Chondrocyte (in vitro differentiated cells): ENCODE measurements around the gene DUSP8. TPM values are rescaled to one million over a fixed set of nuclear protein-coding genes. Genes with fewer than 3 reads are reported as not detected.

Source experiments
- DNase-seq: peaks from one replicate; pipeline ENCODE4 v3.0.0; 2021; ENCODE audit warnings: mixed read lengths, low spot score
- H3K27ac Mint-ChIP-seq: one replicate; pipeline ENCODE4 v1.8.0; 2021; ENCODE audit warnings: mild to moderate bottlenecking, moderate library complexity, mixed read lengths; ENCODE audit not compliant: unreplicated experiment
- H3K27me3 Mint-ChIP-seq: 2 replicates; pipeline ENCODE4 v1.8.0; 2021; ENCODE audit warnings: low read depth, mixed read lengths
- H3K36me3 Mint-ChIP-seq: 2 replicates; pipeline ENCODE4 v1.8.0; 2021; ENCODE audit warnings: low read depth, mixed read lengths
- H3K4me1 Mint-ChIP-seq: 2 replicates; pipeline ENCODE4 v1.8.0; 2021; ENCODE audit warnings: low read depth, mild to moderate bottlenecking, mixed read lengths
- H3K4me3 Mint-ChIP-seq: one replicate; pipeline ENCODE4 v1.8.0; 2021; ENCODE audit warnings: mild to moderate bottlenecking, moderate library complexity, mixed read lengths; ENCODE audit not compliant: unreplicated experiment
- H3K9me3 Mint-ChIP-seq: 2 replicates; pipeline ENCODE4 v1.8.0; 2021; ENCODE audit warnings: low read depth, mixed read lengths
- total RNA-seq: library from RNA; stranded (reverse); gene quantifications from 3 replicates; pipeline ENCODE4 v1.2.1, GENCODE V29; 2021
- TF ChIP-seq, protein P1 (sequence below): fragments of 200-600 bp; sonication (generic); IDR thresholded peaks from 2 replicates; pipeline ENCODE4 v1.5.0; 2021; ENCODE audit warnings: antibody characterized with exemption, mild to moderate bottlenecking, moderate library complexity

DUSP8 gene
- total RNA-seq, 1 donor from 2014 or later = 12.1 TPM

DNA sequence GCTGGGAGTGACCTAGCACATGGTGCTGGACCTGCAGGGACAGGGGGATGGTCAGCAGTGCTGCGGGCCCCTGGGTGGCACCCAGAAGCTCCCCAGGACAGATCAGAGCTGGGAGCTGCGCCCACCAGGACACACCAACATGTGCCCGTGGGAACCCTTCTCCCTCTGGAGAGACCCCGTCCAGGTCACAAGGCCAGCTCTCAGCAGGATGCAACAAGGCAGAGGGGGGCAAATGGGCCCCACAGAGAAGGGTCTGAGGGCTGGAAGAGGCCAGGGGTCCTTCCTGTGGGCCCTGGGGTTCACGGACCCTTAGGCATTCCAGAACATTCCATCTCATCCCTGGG, 6.2 kb downstream of the DUSP8 start:
- TF ChIP-seq, protein P1, sequence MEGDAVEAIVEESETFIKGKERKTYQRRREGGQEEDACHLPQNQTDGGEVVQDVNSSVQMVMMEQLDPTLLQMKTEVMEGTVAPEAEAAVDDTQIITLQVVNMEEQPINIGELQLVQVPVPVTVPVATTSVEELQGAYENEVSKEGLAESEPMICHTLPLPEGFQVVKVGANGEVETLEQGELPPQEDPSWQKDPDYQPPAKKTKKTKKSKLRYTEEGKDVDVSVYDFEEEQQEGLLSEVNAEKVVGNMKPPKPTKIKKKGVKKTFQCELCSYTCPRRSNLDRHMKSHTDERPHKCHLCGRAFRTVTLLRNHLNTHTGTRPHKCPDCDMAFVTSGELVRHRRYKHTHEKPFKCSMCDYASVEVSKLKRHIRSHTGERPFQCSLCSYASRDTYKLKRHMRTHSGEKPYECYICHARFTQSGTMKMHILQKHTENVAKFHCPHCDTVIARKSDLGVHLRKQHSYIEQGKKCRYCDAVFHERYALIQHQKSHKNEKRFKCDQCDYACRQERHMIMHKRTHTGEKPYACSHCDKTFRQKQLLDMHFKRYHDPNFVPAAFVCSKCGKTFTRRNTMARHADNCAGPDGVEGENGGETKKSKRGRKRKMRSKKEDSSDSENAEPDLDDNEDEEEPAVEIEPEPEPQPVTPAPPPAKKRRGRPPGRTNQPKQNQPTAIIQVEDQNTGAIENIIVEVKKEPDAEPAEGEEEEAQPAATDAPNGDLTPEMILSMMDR = no peak
- no peak for DNase-seq
- Mint-ChIP-seq H3K36me3 (no peaks in the 10 kb centered on the region), H3K27ac (no peak overlapping the region), H3K4me3 (no peak overlapping the region), H3K9me3 (no peaks in the 10 kb centered on the region), H3K27me3 (no peaks in the 10 kb centered on the region), H3K4me1 (peaks cover 20% of the 10 kb centered on the region)

DNA sequence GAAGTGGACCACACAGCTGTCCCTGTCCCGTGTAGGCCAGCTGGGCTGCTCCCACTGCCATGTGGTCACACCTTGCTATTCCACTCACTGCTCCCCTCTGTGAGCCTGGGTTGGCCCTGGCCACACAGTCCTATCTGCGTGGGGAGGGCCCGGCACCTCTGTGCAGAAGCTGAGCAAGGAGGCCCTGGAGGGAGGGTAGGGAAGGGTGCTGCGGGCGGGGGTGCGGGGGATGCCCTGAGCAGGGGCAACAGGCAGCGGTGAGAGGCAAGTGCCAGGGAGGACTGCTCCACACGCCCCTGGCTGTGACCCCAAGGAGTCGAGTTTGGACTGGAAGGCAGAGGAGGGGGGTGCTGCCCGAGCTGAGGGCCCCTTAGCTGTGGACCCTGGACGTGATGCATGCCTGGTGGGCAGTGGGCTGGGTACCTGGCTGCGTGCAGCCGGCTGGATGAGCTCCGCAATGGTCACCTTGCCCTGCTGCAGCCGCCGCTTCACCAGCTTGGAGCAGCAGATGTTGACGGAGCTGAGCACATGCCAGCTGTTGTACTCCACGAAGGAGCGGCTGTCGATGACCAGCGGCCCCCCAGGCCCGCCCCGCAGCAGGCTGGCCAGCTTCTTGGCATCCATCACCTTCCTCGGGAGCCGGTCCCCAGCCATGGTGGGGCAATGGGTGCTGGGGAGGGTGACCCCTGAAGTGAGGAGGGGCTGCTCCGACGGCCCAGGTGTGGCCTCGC, 6.7 kb downstream of the DUSP8 start:
- no peak for DNase-seq
- Mint-ChIP-seq H3K36me3 (no peaks in the 10 kb centered on the region), H3K4me1 (peaks cover 16% of the 10 kb centered on the region), H3K4me3 (no peak overlapping the region), H3K27me3 (no peaks in the 10 kb centered on the region), H3K27ac (no peak overlapping the region), H3K9me3 (no peaks in the 10 kb centered on the region)
- TF ChIP-seq, protein P1 = no peak

DNA sequence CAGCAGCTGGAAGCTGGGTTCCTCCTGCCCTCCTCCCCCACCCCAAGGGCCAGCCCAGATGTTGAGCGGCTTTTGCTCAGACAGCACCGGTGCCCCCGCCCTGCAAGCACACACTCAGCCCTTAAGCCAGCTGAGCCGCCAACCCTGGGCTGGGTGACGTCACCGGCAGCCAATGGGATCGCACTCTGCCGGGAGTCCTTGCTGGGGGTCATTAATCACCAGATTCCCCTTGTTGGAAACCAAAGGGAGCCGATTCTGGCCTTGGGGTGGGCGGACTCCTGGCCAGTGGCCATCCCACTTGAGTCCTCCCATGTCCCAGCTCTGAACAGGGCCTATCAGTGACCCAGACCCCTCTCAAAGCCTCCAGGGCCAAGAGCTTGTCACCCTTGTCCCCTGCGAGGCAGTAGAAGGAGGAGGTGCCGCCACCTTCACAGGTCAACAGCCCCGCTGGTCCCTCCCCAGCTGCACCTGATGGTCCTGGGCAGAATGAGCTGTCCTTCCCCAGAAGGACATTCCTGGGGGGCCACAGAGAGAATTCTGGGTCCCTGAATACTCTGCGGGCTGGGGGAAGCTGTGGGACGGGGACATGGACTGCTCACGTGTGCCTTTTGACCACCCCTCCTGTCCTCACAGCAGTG, 7.4 kb downstream of the DUSP8 start:
- no peaks in the 10 kb centered on the region for H3K9me3 Mint-ChIP-seq
- H3K36me3 Mint-ChIP-seq = no peaks in the 10 kb centered on the region
- peaks cover 15% of the 10 kb centered on the region for H3K4me1 Mint-ChIP-seq
- no peak overlapping the region for H3K4me3 Mint-ChIP-seq
- DNase-seq = no peak
- no peaks in the 10 kb centered on the region for H3K27me3 Mint-ChIP-seq
- TF ChIP-seq, protein P1 = no peak
- no peak overlapping the region for H3K27ac Mint-ChIP-seq

DNA sequence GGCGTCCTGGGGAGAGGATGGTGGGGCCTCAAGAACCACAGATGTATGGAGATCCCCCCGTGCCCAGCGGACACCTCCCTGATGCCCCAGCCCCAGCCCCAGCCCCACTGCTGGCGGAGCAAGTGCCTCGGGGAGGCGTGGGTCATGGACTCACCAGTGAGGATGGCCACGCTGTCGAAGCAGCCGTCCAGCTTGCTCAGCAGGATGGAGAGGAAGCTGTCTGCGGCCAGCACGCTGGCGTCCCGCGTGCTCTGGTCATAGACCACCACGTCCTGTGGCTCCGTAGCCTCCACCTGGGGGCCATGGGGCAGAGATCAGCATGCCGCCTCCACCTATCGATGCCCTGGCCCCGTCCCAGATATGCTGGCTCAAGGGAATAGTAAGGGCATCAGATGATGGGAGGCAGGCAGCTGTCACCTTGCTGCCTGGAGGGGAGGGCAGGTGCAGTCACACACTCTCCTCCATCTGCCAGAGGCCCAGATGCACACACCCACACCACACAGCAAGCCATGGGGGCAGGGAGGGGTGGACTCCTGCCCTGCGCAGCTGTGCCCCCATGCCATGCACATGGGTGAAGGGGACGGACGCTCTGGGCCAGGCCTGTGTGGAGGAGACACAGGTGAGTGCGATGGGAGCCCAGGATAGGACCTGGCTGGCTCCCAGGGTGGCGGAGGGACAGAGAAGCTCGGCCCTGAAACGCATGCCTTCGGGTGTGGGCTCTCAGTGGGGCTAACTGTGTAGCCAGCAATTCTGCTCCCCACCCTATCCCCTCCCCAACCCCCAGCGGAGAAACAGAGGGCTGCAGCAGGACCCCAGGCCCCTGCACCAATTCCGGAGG, 8.2 kb downstream of the DUSP8 start:
- Mint-ChIP-seq H3K4me1 (peaks cover 17% of the 10 kb centered on the region), H3K27ac (no peak overlapping the region)
- TF ChIP-seq, protein P1 = no peak

DNA sequence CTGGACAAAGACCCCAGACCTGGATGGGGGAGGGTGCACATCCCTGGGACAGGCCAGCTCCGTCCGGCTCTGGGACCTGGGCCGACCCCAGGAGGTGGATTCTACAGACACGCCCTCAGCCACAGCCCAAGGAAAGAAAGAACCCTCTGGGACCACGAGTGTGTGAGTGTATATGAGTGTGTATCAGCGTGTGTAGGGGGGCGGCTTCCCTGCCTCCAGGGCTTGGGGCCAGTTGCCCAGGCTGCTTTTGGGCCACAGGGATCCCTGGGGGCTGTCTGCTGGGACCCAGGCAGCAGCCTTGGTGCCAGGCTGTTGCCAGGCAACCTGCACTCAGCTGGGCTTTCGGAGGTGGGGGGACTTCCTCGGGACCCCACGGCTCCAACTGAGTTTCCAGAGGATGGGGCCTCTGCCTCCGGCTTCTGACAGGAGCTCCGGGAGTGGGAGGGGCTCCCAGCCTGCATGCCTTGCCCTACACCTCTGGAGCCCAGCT, 8.9 kb downstream of the DUSP8 start:
- DNase-seq = no peak
- peaks cover 23% of the 10 kb centered on the region for H3K4me1 Mint-ChIP-seq
- no peak overlapping the region for H3K27ac Mint-ChIP-seq
- no peaks in the 10 kb centered on the region for H3K9me3 Mint-ChIP-seq
- H3K36me3 Mint-ChIP-seq = no peaks in the 10 kb centered on the region
- TF ChIP-seq, protein P1 = no peak
- no peak overlapping the region for H3K4me3 Mint-ChIP-seq
- H3K27me3 Mint-ChIP-seq = no peaks in the 10 kb centered on the region

More for the DNA sequence above, 8.2 kb downstream of the DUSP8 start:
- H3K36me3 Mint-ChIP-seq = no peaks in the 10 kb centered on the region
- no peak overlapping the region for H3K4me3 Mint-ChIP-seq
- no peaks in the 10 kb centered on the region for H3K9me3 Mint-ChIP-seq
- peak; percentile 93 for DNase-seq
- no peaks in the 10 kb centered on the region for H3K27me3 Mint-ChIP-seq
